Neural cell (in vitro differentiated cells): Measurements from ENCODE around the gene LILRB4. TPM values are rescaled to one million over a fixed set of nuclear protein-coding genes. Genes with fewer than 3 reads are reported as not detected.
"Not testable (repeated sequence)": the region's sequence is repeated elsewhere in the genome, so short reads cannot be mapped to it uniquely, and the experiment has no call there.

Experiments used
- H2AFZ ChIP-seq: fragments of 200-600, 300-800 bp; sonication (generic), shearing (Covaris generic); 2 replicates; pipeline ENCODE4 v1.6.0; 2014; ENCODE audit warnings: low read depth, mild to moderate bottlenecking, antibody characterized with exemption, low read length, moderate library complexity
- H3F3A ChIP-seq: fragments of 200-600 bp; shearing (Covaris generic); 2 replicates; pipeline ENCODE4 v1.6.1; 2016; ENCODE audit warnings: mild to moderate bottlenecking, moderate library complexity, mixed read lengths, antibody characterized with exemption, low read length; ENCODE audit not compliant: insufficient read depth, poor library complexity, severe bottlenecking
- H3K27ac ChIP-seq: fragments of 200-600, 300-800 bp; sonication (generic), shearing (Covaris generic); 2 replicates; pipeline ENCODE4 v1.5.1; 2014; ENCODE audit warnings: mild to moderate bottlenecking, low read length, moderate library complexity
- H3K27me3 ChIP-seq: fragments of 300-800, 200-600 bp; sonication (generic), shearing (Covaris generic); 2 replicates; pipeline ENCODE4 v1.6.0; 2014; ENCODE audit warnings: mild to moderate bottlenecking, low read depth, low read length, moderate library complexity; ENCODE audit not compliant: insufficient read depth
- H3K36me3 ChIP-seq: fragments of 300-800, 200-600 bp; sonication (generic), shearing (Covaris generic); 2 replicates; pipeline ENCODE4 v1.5.1; 2014; ENCODE audit warnings: mild to moderate bottlenecking, antibody characterized with exemption, low read length, moderate library complexity; ENCODE audit not compliant: insufficient read depth
- H3K4me2 ChIP-seq: fragments of 300-800, 200-600 bp; sonication (generic), shearing (Covaris generic); 2 replicates; pipeline ENCODE4 v1.6.0; 2014; ENCODE audit warnings: mild to moderate bottlenecking, low read length
- H3K4me3 ChIP-seq: fragments of 300-800, 200-600 bp; sonication (generic), shearing (Covaris generic); 2 replicates; pipeline ENCODE4 v1.5.1; 2014; ENCODE audit warnings: mild to moderate bottlenecking, low read length, moderate library complexity
- H3K79me2 ChIP-seq: fragments of 200-600 bp; shearing (Covaris generic); replicated peaks from 2 replicates; pipeline ENCODE4 v1.6.0; 2014; ENCODE audit warnings: mild to moderate bottlenecking, low read length, moderate library complexity; ENCODE audit not compliant: insufficient read depth
- H3K9ac ChIP-seq: fragments of 300-800, 200-600 bp; sonication (generic), shearing (Covaris generic); 2 replicates; pipeline ENCODE4 v1.6.1; 2016; ENCODE audit warnings: mild to moderate bottlenecking, low read length, mixed read lengths
- H3K9me2 ChIP-seq: fragments of 200-600 bp; shearing (Covaris generic); 2 replicates; pipeline ENCODE4 v1.6.1; 2016; ENCODE audit warnings: mild to moderate bottlenecking, low read length, mixed read lengths; ENCODE audit not compliant: insufficient read depth
- H3K9me3 ChIP-seq: fragments of 200-600, 300-800 bp; sonication (generic), shearing (Covaris generic); 2 replicates; pipeline ENCODE4 v1.6.1; 2016; ENCODE audit warnings: mild to moderate bottlenecking, mixed run types, low read length, moderate library complexity, mixed read lengths
- H4K20me1 ChIP-seq: fragments of 200-600 bp; shearing (Covaris generic); 2 replicates; pipeline ENCODE4 v1.6.1; 2016; ENCODE audit warnings: mild to moderate bottlenecking, mixed run types; ENCODE audit not compliant: insufficient read depth
- CTCF ChIP-seq: fragments of 450-650 bp; IDR thresholded peaks from 2 replicates; pipeline ENCODE4 v1.5.1; 2014; ENCODE audit warnings: antibody characterized with exemption, mild to moderate bottlenecking, moderate library complexity; ENCODE audit not compliant: poor library complexity, severe bottlenecking
- EP300 ChIP-seq: fragments of 450-650 bp; conservative IDR thresholded peaks from 2 replicates; pipeline ENCODE4 v1.6.1; 2014; ENCODE audit warnings: antibody characterized with exemption, mild to moderate bottlenecking, moderate library complexity; ENCODE audit not compliant: poor library complexity, severe bottlenecking
- EZH2 ChIP-seq: fragments of 200-600, 300-800 bp; shearing (Covaris generic), sonication (generic); IDR thresholded peaks from 2 replicates; pipeline ENCODE4 v1.6.1; 2014; ENCODE audit warnings: antibody characterized with exemption, low read length, borderline replicate concordance, mild to moderate bottlenecking; ENCODE audit not compliant: insufficient read depth, poor library complexity, severe bottlenecking
- MXI1 ChIP-seq: fragments of 450-650 bp; conservative IDR thresholded peaks from 2 replicates; pipeline ENCODE4 v1.6.1; 2014; ENCODE audit warnings: antibody characterized with exemption, mild to moderate bottlenecking; ENCODE audit not compliant: poor library complexity, severe bottlenecking
- POLR2AphosphoS5 ChIP-seq: IDR thresholded peaks from 2 replicates; pipeline ENCODE4 v1.6.1; 2012
- RAD21 ChIP-seq: fragments of 450-650 bp; conservative IDR thresholded peaks from 2 replicates; pipeline ENCODE4 v1.6.1; 2014; ENCODE audit warnings: antibody characterized with exemption, mild to moderate bottlenecking, moderate library complexity
- SMC3 ChIP-seq: fragments of 450-650 bp; conservative IDR thresholded peaks from 2 replicates; pipeline ENCODE4 v1.6.1; 2014; ENCODE audit warnings: antibody characterized with exemption, mild to moderate bottlenecking, moderate library complexity; ENCODE audit not compliant: poor library complexity
- TAF1 ChIP-seq: IDR thresholded peaks from 2 replicates; pipeline ENCODE4 v1.6.1; 2012; ENCODE audit warnings: low read depth
- polyA plus RNA-seq: library from polyadenylated mRNA; depleted of rRNA; stranded (reverse); fragments of >200 nt; gene quantifications from 2 replicates; pipeline ENCODE4 v1.2.3, GENCODE V29; 2014
- TF ChIP-seq, protein P1 (sequence below): IDR thresholded peaks from 2 replicates; pipeline ENCODE4 v1.6.1; 2012; ENCODE audit warnings: borderline replicate concordance

The LILRB4 gene
- polyA plus RNA-seq, 1 donor from 2014 or later = not detected

DNA sequence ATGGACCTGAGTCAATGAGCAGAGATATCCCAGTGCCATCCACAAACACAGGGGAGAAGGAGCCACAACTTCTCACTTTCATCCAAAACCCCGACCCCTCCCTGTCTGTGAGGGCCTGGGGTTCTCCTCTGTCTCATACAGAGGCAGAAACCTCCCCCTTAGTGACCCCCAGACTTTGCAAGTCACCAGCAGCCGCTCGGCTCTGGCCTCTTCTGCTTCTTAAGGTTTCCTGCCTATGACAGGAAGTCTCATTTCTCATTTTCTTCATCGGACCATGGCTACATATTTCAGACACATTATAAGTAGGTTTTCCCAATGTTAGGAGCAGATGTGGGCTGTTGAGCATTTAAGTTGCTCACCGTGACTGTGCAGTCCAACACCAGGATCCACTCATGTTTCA, 19.8 kb upstream of the LILRB4 start:
- H3K4me2 ChIP-seq, H3K27ac ChIP-seq, H2AFZ ChIP-seq, H3K9ac ChIP-seq, H3K79me2 ChIP-seq, H3K4me3 ChIP-seq, H3K9me2 ChIP-seq, H3K36me3 ChIP-seq, H3F3A ChIP-seq, H4K20me1 ChIP-seq, H3K27me3 ChIP-seq, H3K9me3 ChIP-seq: not testable (repeated sequence)

- not testable (repeated sequence) for H3K4me3 ChIP-seq, H3F3A ChIP-seq, H3K9me3 ChIP-seq, H2AFZ ChIP-seq, H3K27ac ChIP-seq, H3K36me3 ChIP-seq, H4K20me1 ChIP-seq, H3K27me3 ChIP-seq, H3K79me2 ChIP-seq, H3K9ac ChIP-seq, H3K4me2 ChIP-seq, H3K9me2 ChIP-seq
Observed at GRCh38 chr19:54643583-54643982, 19.2 kb upstream of the LILRB4 start.

DNA sequence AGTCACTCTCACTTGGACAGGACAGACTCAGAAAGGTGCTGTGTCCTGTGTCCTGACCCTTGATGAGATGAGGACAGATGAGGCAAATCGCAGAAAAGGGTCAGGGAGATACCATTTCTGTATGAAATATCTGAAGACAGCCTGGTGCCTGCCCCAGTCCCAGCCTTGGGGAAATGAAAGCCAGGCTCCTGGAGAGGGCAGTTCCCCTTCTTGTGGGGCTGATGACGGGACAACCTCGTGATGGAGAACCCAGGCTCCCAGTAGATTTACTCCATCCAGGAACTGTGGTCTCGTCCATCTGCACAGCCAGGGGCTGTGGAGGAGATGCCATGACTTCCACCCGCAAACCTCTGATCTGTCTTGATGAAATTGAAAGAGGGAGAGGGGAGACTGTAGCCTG, 18.7 kb upstream of the LILRB4 start:
- H3K27me3 ChIP-seq = no peaks in the 10 kb centered on the region
- no peaks in the 10 kb centered on the region for H4K20me1 ChIP-seq
- H3K27ac ChIP-seq = no peak overlapping the region
- H3K9ac ChIP-seq = no peak overlapping the region
- H3K9me3 ChIP-seq = no peaks in the 10 kb centered on the region
- no peaks in the 10 kb centered on the region for H3K9me2 ChIP-seq
- no peak overlapping the region for H3K4me3 ChIP-seq
- H3K79me2 ChIP-seq = no peaks in the 10 kb centered on the region
- no peak overlapping the region for H2AFZ ChIP-seq
- H3K4me2 ChIP-seq = no peak overlapping the region
- H3F3A ChIP-seq = no peaks in the 10 kb centered on the region
- TF ChIP-seq, protein P1, sequence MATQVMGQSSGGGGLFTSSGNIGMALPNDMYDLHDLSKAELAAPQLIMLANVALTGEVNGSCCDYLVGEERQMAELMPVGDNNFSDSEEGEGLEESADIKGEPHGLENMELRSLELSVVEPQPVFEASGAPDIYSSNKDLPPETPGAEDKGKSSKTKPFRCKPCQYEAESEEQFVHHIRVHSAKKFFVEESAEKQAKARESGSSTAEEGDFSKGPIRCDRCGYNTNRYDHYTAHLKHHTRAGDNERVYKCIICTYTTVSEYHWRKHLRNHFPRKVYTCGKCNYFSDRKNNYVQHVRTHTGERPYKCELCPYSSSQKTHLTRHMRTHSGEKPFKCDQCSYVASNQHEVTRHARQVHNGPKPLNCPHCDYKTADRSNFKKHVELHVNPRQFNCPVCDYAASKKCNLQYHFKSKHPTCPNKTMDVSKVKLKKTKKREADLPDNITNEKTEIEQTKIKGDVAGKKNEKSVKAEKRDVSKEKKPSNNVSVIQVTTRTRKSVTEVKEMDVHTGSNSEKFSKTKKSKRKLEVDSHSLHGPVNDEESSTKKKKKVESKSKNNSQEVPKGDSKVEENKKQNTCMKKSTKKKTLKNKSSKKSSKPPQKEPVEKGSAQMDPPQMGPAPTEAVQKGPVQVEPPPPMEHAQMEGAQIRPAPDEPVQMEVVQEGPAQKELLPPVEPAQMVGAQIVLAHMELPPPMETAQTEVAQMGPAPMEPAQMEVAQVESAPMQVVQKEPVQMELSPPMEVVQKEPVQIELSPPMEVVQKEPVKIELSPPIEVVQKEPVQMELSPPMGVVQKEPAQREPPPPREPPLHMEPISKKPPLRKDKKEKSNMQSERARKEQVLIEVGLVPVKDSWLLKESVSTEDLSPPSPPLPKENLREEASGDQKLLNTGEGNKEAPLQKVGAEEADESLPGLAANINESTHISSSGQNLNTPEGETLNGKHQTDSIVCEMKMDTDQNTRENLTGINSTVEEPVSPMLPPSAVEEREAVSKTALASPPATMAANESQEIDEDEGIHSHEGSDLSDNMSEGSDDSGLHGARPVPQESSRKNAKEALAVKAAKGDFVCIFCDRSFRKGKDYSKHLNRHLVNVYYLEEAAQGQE = no peak
- TF ChIP-seq RAD21 (no peak), CTCF (no peak), POLR2AphosphoS5 (no peak), MXI1 (no peak), EZH2 (no peak), EP300 (no peak), TAF1 (no peak), SMC3 (no peak)
- H3K36me3 ChIP-seq = no peaks in the 10 kb centered on the region
